ENCODE data around the gene UBE2Q1.

- TF ChIP-seq CTCF (conservative IDR thresholded peaks at IDR 0.05) (no peak), ZFX (IDR thresholded peaks at IDR 0.05) (no peak)
These were observed 28.2 kb upstream of the UBE2Q1 start for GRCh38 chr1:154586641-154587040.

Data from C4-2B (cell line).